GM20431 (cell line): ENCODE data around the gene SPON2.

Experiments used
- in situ Hi-C: fragments of 300-500 bp; cut with MseI, MboI; formaldehyde crosslinking; loops from one replicate; pipeline ENCODE4 v1.15.0; 2020; ENCODE audit warnings: low sequenced_read_pairs; ENCODE audit not compliant: unreplicated experiment

SPON2 gene

GRCh38 chr4:1209821-1210220 is 37.4 kb upstream of the SPON2 start:
- in situ Hi-C loops = no loop called here

DNA sequence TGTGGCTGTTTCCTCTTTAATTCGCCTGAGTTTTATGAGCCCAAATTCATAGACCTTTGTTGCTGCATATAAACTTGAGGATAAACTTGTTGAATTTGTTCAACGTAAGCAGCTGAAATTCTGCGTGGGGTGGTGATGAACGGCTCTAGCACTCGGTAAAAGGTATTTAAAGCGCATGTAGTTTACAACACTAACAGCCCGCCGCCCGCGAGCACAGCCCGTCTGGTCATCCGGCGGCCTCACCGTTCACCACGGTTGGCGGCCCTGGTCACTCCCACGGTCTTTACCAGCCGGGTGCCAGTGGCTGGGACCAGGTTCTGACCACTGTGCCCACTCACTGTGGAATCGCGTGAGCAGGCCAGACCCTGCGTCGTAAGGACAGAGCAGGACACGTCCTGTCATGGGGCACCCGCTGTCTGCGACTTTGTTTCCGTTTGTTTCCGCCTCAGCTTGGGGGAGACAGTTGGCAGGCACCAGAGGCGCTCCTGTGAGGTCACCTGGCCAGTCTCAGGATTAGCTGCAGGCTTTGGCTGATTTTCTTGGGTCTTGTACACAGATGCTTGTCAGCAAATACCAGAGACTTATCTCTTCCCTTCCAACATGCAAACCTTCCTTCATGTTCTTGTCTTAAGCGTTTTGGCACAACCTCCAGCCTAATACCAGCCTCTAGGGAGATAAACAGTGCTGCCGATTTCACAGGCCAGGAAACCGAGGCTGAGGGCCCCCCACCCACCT is 36.8 kb upstream of the SPON2 start:
- in situ Hi-C loops = no loop called here

DNA sequence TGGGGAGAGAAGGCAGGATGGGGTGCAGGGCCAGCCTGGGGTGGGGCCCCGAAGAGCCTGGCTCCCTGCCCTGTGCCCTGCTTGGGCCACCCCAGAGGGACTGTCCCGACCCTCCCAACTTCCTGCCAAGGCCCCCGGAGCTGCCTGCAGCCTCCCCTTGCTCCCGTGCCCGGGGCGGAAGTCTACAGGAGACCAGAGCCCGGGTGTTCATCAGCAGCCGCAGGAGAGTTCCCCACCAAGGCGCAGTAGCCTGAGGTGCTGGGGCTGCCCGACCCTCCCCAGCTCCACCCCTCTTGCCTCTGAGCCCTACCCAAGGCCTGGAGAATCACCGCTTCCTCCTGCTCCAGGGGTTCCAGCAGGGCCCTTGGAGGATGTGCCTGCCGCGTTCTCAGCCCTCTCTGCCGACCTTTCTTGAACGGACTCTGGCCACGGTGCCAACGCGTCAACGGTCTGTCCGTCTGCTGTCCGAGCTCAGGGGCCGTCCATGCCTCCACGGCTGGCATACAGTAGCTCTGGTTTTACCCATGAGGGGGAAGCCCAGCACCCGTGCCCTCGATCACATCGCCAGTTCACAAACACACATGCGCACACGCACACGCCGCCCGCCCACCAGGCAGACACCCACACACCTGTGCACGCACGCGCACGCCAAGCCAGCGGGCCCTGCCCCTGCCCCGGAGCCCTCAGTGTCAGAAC is 36.0 kb upstream of the SPON2 start:
- in situ Hi-C loops = no loop called here

DNA sequence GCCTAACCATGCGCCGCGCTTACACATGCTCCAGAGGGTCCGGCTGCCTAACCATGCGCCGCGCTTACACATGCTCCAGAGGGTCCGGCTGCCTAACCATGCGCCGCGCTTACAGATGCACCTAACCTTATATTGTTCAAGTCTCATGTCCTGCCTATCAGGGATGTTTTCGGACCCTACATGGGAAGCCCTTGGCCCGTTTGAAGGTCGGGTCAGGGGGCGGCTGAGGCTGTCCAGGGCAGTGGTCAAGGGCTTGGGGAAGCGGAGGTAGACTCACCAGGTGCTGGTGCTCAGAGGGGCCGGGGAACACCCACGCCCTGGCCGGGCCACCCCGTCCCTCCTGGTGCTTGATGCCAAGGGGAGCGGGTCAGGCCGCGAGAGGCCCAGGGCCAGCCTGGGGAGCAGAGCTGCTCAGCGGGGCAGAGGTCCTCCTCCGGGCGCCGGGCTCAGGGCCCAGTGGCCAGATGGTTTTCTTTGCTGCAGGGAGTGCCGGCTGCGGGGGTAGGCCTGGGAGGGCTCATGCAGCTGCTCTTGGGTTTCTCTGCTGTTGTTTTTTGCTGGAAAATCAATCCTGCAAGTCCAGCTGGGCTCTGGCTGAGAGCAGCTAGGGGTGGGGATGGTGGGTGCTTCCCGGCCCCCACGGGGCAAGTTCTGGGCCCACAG is 35.4 kb upstream of the SPON2 start:
- in situ Hi-C loops = no loop called here

DNA sequence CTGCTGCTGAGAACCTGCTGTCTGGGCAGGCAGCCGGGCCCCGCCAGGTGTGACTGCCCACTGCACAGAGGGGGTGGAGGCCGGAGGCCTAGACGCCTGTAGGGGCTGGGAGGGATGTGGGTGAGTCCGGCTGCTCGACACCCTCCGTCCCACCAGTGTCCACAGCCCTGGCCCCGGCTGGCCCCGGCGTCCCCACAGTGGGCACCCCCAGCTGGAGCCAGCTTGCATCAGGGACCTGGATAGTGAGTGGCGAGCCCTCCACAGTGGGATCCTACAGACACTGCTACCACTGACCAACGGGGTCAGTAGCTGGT is 34.7 kb upstream of the SPON2 start:
- in situ Hi-C loops = no loop called here

- in situ Hi-C loops = no loop called here
Observed at GRCh38 chr4:1206299-1207156, 34.1 kb upstream of the SPON2 start.

GRCh38 chr4:1205586-1206298 is 33.4 kb upstream of the SPON2 start:
- in situ Hi-C loops = no loop called here

DNA sequence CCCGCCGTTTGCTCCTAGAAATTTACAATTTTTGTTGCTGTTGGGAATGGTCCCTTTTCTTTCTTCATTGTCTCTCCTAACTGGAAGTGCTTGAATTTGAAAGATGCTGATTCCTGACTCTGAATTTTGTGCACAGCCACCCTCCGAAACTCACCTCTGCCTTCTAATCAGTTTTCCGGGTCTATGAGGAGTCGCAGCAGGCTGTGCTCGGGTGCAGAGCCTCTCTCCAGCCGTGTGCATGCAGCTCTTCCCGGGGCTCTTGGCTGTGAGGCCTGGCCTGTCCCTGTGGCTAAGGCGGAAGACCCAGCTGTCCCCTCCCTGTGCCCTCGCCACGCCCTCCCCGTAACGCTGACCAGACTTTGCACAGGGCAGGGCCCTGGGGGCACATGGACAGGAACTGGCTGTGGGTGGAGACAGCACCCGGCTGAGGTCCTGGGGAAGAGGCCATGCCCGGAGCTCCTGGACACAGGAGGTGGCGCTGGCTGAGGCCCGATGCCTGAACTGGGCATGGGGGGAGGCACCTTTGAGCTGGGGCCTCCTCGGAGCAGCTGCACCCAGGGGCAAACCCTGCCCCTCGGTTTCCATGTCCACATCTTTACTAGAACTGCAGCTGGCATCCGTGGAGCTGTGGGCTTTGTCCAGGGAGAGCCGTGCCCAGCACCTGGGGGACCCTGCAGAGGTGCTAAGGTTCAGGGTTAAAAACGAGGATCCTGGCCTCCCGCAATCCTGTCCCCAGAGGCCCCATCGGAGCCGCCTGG is 32.6 kb upstream of the SPON2 start:
- in situ Hi-C loops = no loop called here

- in situ Hi-C loops = no loop called here
Observed at GRCh38 chr4:1204286-1204827, 32.0 kb upstream of the SPON2 start.

DNA sequence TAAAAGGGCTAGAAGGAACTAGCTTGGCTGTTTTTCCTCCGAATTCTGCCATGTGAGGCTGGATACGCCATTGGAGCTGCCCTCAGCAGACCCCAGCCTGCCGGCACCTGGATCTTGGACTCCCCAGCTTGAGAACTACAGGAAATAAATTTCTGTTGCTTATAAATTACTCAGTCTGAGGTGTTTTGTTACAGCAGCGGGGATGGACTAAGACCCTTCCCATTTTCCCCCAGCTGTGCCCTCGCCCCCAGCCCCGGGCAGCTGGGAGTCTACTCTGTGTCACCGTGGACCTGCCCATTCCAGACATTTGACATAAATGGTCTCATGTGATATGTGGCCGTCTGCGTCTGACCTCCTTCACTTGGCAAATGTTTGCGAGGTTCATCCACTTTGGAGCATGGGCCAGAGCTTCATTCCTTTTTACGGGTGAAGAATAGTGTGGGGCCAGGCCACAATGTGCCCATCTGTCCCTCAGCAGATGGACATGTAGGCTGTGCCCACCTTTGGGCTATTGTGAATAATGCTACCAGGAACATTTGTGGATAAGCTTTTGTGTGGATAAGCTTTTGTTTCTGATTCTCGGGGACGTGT is 30.7 kb upstream of the SPON2 start:
- in situ Hi-C loops = no loop called here

DNA sequence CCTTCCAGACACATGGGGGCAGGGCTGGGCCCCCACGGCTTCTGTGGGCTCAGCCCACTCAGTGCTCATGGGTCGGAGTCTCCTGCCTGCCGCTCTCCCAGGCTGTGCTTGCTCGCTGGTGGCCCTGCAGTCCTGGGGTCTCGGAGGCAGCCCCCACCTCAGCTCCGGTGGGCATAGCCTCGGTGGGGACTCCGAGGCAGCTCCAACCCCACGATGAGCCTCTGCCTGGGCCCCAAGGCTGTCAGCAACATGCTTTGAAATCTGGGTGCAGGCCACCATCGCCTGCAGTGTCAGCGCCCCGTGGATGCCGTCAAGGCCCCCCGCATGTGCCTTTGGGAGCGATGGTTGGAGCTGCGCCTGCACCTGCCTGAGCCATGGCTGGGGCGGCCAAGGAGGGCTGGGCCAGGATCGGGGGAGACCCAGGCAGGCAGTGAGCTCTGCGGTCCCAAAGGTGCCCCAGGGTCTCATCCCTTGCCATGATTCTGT is 30.2 kb upstream of the SPON2 start:
- in situ Hi-C loops = no loop called here

- in situ Hi-C loops = no loop called here
Observed at GRCh38 chr4:1201851-1202525, 29.6 kb upstream of the SPON2 start.

GRCh38 chr4:1200425-1201035 is 28.1 kb upstream of the SPON2 start:
- in situ Hi-C loops = no loop called here

DNA sequence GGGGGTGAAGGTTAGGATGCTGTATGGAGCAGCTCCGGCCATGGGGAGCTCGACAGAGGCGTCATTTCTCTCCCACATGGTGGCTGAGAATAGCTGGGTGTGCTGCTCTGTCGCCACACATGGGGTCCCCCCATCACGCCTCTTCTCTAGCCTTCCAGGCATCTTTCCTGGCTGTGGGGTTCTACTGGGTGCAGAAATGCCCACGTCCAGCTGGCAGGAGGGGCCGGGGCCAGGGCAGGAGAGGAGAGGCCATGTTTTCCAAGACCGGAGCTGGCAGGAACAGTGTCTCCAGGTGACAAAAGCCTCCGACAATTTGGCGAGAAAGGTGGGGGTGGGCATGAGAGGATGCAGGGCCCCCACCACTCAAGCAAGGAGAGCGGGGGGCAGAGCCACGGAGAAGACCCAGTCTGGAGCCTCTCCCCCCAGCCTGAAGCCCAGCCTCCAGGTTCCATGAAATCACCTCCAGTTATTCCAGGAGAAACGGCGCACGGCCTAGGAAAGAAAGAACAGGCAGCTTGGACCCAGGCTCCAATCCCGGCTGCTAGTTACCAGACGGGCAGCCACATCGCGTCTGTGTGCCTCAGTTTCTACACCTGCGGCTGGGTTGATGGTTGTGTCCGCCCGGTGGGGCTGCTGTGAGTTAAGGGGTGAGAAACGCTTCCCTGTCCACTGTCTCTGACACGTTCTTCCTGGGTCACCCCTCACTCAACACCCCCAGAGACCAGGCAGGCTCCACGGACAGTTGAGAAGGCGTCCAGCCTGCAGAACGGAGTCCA is 27.4 kb upstream of the SPON2 start:
- in situ Hi-C loops = no loop called here

DNA sequence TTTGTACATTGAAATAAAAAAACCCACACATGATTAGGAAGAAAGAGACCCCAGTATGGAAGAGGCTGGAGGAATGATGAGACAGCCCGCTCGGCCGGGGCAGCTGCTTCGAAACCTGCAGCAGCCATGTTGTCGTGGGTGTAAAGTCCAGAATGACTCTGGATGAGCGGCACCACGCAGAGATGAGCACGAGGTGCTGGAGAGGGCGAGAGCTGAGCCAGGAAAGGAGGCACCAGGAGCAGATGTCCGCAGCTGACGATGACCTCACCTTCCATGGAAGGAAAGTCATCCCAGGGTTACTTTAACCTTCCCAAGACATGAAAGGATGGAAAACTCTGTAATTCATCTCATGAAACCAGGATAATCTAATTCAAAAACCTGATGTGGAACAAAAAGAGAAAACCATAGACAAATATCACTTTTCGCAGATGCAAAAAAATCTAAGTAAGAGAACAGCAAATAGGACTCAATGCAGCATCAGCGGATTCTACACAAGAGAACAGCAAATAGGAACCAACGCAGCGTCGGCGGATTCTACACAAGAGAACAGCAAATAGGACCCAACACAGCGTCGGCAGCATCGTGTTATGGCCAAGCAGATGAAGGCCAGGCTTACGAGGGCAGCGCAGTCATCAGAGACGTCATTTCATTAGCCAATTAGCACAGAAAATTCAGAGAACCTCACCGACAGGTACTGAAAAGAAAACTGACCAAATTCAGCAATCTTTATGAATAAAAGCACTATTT is 25.9 kb upstream of the SPON2 start:
- in situ Hi-C loops = no loop called here
